GM23338 (cell line): ENCODE results near the gene CEACAM4. TPM values are rescaled to one million over a fixed set of nuclear protein-coding genes. Genes with fewer than 3 reads are reported as not detected.
A peak's percentile ranks its signal among the peaks of the same experiment; 100 is the strongest.

Source experiments
- ATAC-seq: fragments of 200-7000 bp; cut with Tn5 transposase; 3 replicates; pipeline ENCODE4 v1.9.1; 2020
- DNase-seq: peaks from one replicate; pipeline ENCODE4 v3.0.0-alpha.2; 2015; ENCODE audit warnings: low spot score
- H2AFZ ChIP-seq: fragments of 200-600 bp; sonication (generic); 2 replicates; pipeline ENCODE4 v1.8.0; 2016; ENCODE audit warnings: antibody characterized with exemption, mild to moderate bottlenecking, moderate library complexity
- H3F3A ChIP-seq: fragments of 200-600 bp; sonication (generic); replicated peaks from 2 replicates; pipeline ENCODE4 v1.8.0; 2017; ENCODE audit warnings: antibody characterized with exemption, mixed run types, low read depth
- H3K27ac ChIP-seq: fragments of 200-600 bp; sonication (generic); 2 replicates; pipeline ENCODE4 v1.6.1; 2016; ENCODE audit warnings: low read depth
- H3K27me3 ChIP-seq: fragments of 200-600 bp; sonication (generic); 2 replicates; pipeline ENCODE4 v1.8.0; 2016; ENCODE audit warnings: mild to moderate bottlenecking, mixed run types, moderate library complexity; ENCODE audit not compliant: insufficient read depth
- H3K36me3 ChIP-seq: fragments of 200-600 bp; sonication (generic); 2 replicates; pipeline ENCODE4 v1.8.0; 2016; ENCODE audit warnings: mild to moderate bottlenecking; ENCODE audit not compliant: insufficient read depth
- H3K4me1 ChIP-seq: fragments of 200-600 bp; sonication (generic); 2 replicates; pipeline ENCODE4 v1.8.0; 2016; ENCODE audit warnings: mild to moderate bottlenecking, moderate library complexity; ENCODE audit not compliant: insufficient read depth
- H3K4me2 ChIP-seq: fragments of 200-600 bp; sonication (generic); 2 replicates; pipeline ENCODE4 v1.7.1; 2017; ENCODE audit warnings: mixed run types
- H3K4me3 ChIP-seq: fragments of 200-600 bp; sonication (generic); 2 replicates; pipeline ENCODE4 v1.6.1; 2016; ENCODE audit warnings: mixed run types
- H3K79me2 ChIP-seq: fragments of 200-600 bp; sonication (generic); replicated peaks from 2 replicates; pipeline ENCODE4 v1.8.0; 2017; ENCODE audit warnings: mild to moderate bottlenecking; ENCODE audit not compliant: insufficient read depth
- H3K9me2 ChIP-seq: fragments of 200-600 bp; sonication (generic); 2 replicates; pipeline ENCODE4 v1.8.0; 2017; ENCODE audit not compliant: insufficient read depth
- H4K20me1 ChIP-seq: fragments of 200-600 bp; sonication (generic); replicated peaks from 2 replicates; pipeline ENCODE4 v1.8.0; 2017; ENCODE audit warnings: mild to moderate bottlenecking; ENCODE audit not compliant: insufficient read depth
- H3K27ac Mint-ChIP-seq: 2 replicates; pipeline ENCODE4 v1.8.0; 2020; ENCODE audit warnings: inconsistent platforms, mild to moderate bottlenecking, moderate library complexity, mixed read lengths
- H3K27me3 Mint-ChIP-seq: 3 replicates; pipeline ENCODE4 v1.8.0; 2022; ENCODE audit warnings: low read depth, mild to moderate bottlenecking, moderate library complexity, mixed read lengths, inconsistent platforms; ENCODE audit not compliant: insufficient read depth, poor library complexity
- H3K36me3 Mint-ChIP-seq: 3 replicates; pipeline ENCODE4 v1.8.0; 2021; ENCODE audit warnings: low read depth, mild to moderate bottlenecking, inconsistent platforms, moderate library complexity, mixed read lengths
- H3K4me1 Mint-ChIP-seq: 3 replicates; pipeline ENCODE4 v1.8.0; 2020; ENCODE audit warnings: mild to moderate bottlenecking, inconsistent platforms, mixed read lengths
- H3K4me3 Mint-ChIP-seq: 3 replicates; pipeline ENCODE4 v1.8.0; 2021; ENCODE audit warnings: moderate library complexity, mild to moderate bottlenecking, inconsistent platforms, mixed read lengths
- H3K9me3 Mint-ChIP-seq: 3 replicates; pipeline ENCODE4 v1.8.0; 2020; ENCODE audit warnings: moderate library complexity, mild to moderate bottlenecking, inconsistent platforms, mixed read lengths
- JUNB ChIP-seq: IDR thresholded peaks from one replicate; pipeline ENCODE4 v1.6.1; 2016; ENCODE audit warnings: antibody characterized with exemption; ENCODE audit not compliant: unreplicated experiment
- NANOG ChIP-seq: IDR thresholded peaks from 2 replicates; pipeline ENCODE4 v1.6.1; 2016; ENCODE audit warnings: antibody characterized with exemption, borderline replicate concordance
- POLR2AphosphoS5 ChIP-seq: IDR thresholded peaks from 2 replicates; pipeline ENCODE4 v1.6.1; 2016; ENCODE audit warnings: antibody characterized with exemption, low read depth
- ZNF331 ChIP-seq: fragments of 250-450 bp; sonication (Bioruptor Pico); IDR thresholded peaks from 2 replicates; pipeline ENCODE4 v1.5.0; 2020; ENCODE audit warnings: low read depth, mild to moderate bottlenecking, moderate library complexity
- polyA plus RNA-seq: library from polyadenylated mRNA; unstranded; fragments of >200 nt; fragmentation: Nextera tagmentation; extraction: Ambion mirVana; gene quantifications from 2 replicates; pipeline ENCODE4 v1.2.1, GENCODE V29; 2016
- total RNA-seq: library from RNA; depleted of rRNA; stranded (reverse); fragments of >200 nt; shearing (Covaris generic); gene quantifications from 2 replicates; pipeline ENCODE4 v1.2.3, GENCODE V29; 2014
- TF ChIP-seq, protein P1 (sequence below), 2 experiments: fragments of 200-600 bp in 1 of 2; sonication (generic) in 1 of 2; conservative IDR thresholded peaks; 2 replicates each; pipeline versions ENCODE4 v1.5.1 to v1.6.1; 2016 to 2017; ENCODE audit warnings: antibody characterized with exemption in 2 of 2, low read depth in 2 of 2, mild to moderate bottlenecking in 2 of 2, moderate library complexity in 1 of 2
- TF ChIP-seq, protein P2 (sequence below): fragments of 250-450 bp; sonication (Bioruptor Pico); IDR thresholded peaks from 2 replicates; pipeline ENCODE4 v1.5.0; 2020; ENCODE audit warnings: mild to moderate bottlenecking, moderate library complexity

CEACAM4 gene
- total and polyA plus RNA-seq, 2 experiments from 2014 or later = not detected

GRCh38 chr19:41570179-41570578, 56.7 kb downstream of the CEACAM4 start:
- Histone ChIP-seq H3K4me3 (no peak overlapping the region), H3K27ac (no peak overlapping the region), H3K79me2 (no peaks in the 10 kb centered on the region), H3K4me1 (0 out of 2 replicates have a peak, but pooled peaks cover 4% of the 10 kb centered on the region), H3K9me2 (no peaks in the 10 kb centered on the region), H4K20me1 (peaks cover 3% of the 10 kb centered on the region; the same call in 1 of the 2 replicates), H3K36me3 (no peaks in the 10 kb centered on the region), H3K4me2 (peak overlapping the region; percentile 49; the same call in 1 of the 2 replicates), H3K27me3 (peaks cover 71% of the 10 kb centered on the region), H2AFZ (peak overlapping the region; percentile 89), H3F3A (no peaks in the 10 kb centered on the region)
- H3K9me3 Mint-ChIP-seq = no peaks in the 10 kb centered on the region
- ATAC-seq = peak; percentile 53
- H3K36me3 Mint-ChIP-seq = no peaks in the 10 kb centered on the region
- peaks cover 10% of the 10 kb centered on the region; the same call in 2 of the 3 replicates for H3K4me1 Mint-ChIP-seq
- no peak for TF ChIP-seq ZNF331 (CRISPR knock-in tag)
- no peak for TF ChIP-seq JUNB
- TF ChIP-seq, protein P1, sequence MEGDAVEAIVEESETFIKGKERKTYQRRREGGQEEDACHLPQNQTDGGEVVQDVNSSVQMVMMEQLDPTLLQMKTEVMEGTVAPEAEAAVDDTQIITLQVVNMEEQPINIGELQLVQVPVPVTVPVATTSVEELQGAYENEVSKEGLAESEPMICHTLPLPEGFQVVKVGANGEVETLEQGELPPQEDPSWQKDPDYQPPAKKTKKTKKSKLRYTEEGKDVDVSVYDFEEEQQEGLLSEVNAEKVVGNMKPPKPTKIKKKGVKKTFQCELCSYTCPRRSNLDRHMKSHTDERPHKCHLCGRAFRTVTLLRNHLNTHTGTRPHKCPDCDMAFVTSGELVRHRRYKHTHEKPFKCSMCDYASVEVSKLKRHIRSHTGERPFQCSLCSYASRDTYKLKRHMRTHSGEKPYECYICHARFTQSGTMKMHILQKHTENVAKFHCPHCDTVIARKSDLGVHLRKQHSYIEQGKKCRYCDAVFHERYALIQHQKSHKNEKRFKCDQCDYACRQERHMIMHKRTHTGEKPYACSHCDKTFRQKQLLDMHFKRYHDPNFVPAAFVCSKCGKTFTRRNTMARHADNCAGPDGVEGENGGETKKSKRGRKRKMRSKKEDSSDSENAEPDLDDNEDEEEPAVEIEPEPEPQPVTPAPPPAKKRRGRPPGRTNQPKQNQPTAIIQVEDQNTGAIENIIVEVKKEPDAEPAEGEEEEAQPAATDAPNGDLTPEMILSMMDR (conservative IDR thresholded peaks at IDR 0.05; ENCODE audit: low read depth in 2 of 2) = peak in 1 of 2 experiments; percentile 28; a peak in 1 of 4 replicates
- TF ChIP-seq NANOG = no peak
- TF ChIP-seq, protein P2, sequence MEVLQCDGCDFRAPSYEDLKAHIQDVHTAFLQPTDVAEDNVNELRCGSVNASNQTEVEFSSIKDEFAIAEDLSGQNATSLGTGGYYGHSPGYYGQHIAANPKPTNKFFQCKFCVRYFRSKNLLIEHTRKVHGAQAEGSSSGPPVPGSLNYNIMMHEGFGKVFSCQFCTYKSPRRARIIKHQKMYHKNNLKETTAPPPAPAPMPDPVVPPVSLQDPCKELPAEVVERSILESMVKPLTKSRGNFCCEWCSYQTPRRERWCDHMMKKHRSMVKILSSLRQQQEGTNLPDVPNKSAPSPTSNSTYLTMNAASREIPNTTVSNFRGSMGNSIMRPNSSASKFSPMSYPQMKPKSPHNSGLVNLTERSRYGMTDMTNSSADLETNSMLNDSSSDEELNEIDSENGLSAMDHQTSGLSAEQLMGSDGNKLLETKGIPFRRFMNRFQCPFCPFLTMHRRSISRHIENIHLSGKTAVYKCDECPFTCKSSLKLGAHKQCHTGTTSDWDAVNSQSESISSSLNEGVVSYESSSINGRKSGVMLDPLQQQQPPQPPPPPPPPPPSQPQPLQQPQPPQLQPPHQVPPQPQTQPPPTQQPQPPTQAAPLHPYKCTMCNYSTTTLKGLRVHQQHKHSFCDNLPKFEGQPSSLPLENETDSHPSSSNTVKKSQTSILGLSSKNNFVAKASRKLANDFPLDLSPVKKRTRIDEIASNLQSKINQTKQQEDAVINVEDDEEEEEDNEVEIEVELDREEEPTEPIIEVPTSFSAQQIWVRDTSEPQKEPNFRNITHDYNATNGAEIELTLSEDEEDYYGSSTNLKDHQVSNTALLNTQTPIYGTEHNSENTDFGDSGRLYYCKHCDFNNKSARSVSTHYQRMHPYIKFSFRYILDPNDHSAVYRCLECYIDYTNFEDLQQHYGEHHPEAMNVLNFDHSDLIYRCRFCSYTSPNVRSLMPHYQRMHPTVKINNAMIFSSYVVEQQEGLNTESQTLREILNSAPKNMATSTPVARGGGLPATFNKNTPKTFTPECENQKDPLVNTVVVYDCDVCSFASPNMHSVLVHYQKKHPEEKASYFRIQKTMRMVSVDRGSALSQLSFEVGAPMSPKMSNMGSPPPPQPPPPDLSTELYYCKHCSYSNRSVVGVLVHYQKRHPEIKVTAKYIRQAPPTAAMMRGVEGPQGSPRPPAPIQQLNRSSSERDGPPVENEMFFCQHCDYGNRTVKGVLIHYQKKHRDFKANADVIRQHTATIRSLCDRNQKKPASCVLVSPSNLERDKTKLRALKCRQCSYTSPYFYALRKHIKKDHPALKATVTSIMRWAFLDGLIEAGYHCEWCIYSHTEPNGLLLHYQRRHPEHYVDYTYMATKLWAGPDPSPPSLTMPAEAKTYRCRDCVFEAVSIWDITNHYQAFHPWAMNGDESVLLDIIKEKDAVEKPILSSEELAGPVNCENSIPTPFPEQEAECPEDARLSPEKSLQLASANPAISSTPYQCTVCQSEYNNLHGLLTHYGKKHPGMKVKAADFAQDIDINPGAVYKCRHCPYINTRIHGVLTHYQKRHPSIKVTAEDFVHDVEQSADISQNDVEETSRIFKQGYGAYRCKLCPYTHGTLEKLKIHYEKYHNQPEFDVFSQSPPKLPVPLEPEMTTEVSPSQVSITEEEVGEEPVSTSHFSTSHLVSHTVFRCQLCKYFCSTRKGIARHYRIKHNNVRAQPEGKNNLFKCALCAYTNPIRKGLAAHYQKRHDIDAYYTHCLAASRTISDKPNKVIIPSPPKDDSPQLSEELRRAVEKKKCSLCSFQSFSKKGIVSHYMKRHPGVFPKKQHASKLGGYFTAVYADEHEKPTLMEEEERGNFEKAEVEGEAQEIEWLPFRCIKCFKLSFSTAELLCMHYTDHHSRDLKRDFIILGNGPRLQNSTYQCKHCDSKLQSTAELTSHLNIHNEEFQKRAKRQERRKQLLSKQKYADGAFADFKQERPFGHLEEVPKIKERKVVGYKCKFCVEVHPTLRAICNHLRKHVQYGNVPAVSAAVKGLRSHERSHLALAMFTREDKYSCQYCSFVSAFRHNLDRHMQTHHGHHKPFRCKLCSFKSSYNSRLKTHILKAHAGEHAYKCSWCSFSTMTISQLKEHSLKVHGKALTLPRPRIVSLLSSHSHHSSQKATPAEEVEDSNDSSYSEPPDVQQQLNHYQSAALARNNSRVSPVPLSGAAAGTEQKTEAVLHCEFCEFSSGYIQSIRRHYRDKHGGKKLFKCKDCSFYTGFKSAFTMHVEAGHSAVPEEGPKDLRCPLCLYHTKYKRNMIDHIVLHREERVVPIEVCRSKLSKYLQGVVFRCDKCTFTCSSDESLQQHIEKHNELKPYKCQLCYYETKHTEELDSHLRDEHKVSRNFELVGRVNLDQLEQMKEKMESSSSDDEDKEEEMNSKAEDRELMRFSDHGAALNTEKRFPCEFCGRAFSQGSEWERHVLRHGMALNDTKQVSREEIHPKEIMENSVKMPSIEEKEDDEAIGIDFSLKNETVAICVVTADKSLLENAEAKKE (CRISPR knock-in tag) = no peak
- TF ChIP-seq POLR2AphosphoS5 = no peak
- DNase-seq = peak; percentile 40
- no peak overlapping the region for H3K4me3 Mint-ChIP-seq
- peaks cover 41% of the 10 kb centered on the region for H3K27me3 Mint-ChIP-seq
- no peak overlapping the region for H3K27ac Mint-ChIP-seq
